Liver (tissue), 9 donors: ENCODE results near the gene PCYOX1L. TPM values are rescaled to one million over a fixed set of nuclear protein-coding genes. Genes with fewer than 3 reads are reported as not detected.

Source experiments
- DNase-seq: peaks from one replicate; pipeline ENCODE4 v3.0.0-alpha.2; 2017; ENCODE audit warnings: low spot score
- H3K27ac ChIP-seq, 2 donors: one replicate each; pipeline ENCODE4 v1.7.0; 2013; ENCODE audit warnings: inconsistent platforms in 2 of 2, low read length in 2 of 2, control low read depth in 1 of 2, low read depth in 1 of 2, mild to moderate bottlenecking in 1 of 2
- H3K27me3 ChIP-seq, 4 donors: one replicate each; pipeline versions ENCODE4 v1.6.1 to v1.7.0; 2013; ENCODE audit warnings: low read length in 3 of 4, inconsistent platforms in 1 of 4, mild to moderate bottlenecking in 1 of 4, moderate library complexity in 1 of 4; ENCODE audit not compliant: control insufficient read depth in 4 of 4, insufficient read depth in 4 of 4
- H3K36me3 ChIP-seq, 4 donors: one replicate each; pipeline versions ENCODE4 v1.6.1 to v1.7.0; 2013; ENCODE audit warnings: low read length in 3 of 4, mild to moderate bottlenecking in 3 of 4, low read depth in 1 of 4, moderate library complexity in 1 of 4; ENCODE audit not compliant: control insufficient read depth in 4 of 4, insufficient read depth in 3 of 4
- H3K4me1 ChIP-seq, 4 donors: one replicate each; pipeline versions ENCODE4 v1.6.1 to v1.7.0; 2013; ENCODE audit warnings: low read length in 3 of 4, mild to moderate bottlenecking in 3 of 4, moderate library complexity in 1 of 4; ENCODE audit not compliant: control insufficient read depth in 4 of 4, insufficient read depth in 4 of 4
- H3K4me3 ChIP-seq, 3 donors: one replicate each; pipeline versions ENCODE4 v1.6.1 to v1.7.0; 2013; ENCODE audit warnings: low read length in 3 of 3, control low read depth in 1 of 3, low read depth in 1 of 3, mild to moderate bottlenecking in 1 of 3
- H3K9ac ChIP-seq, 2 donors: one replicate each; pipeline ENCODE4 v1.7.0; 2013; ENCODE audit warnings: low read length in 2 of 2, mild to moderate bottlenecking in 2 of 2, moderate library complexity in 2 of 2, control low read depth in 1 of 2, low read depth in 1 of 2
- H3K9me3 ChIP-seq, 4 donors: one replicate each; pipeline versions ENCODE4 v1.6.1 to v1.7.0; 2013; ENCODE audit warnings: low read length in 3 of 4; ENCODE audit not compliant: control insufficient read depth in 4 of 4
- EGR1 ChIP-seq, 2 donors: IDR thresholded peaks; 2 replicates each; pipeline ENCODE4 v1.6.1; 2016 to 2018; ENCODE audit warnings: antibody characterized with exemption in 2 of 2, low read depth in 2 of 2
- FOXA1 ChIP-seq: IDR thresholded peaks from 2 replicates; pipeline ENCODE4 v1.6.1; 2016; ENCODE audit warnings: antibody characterized with exemption
- FOXA2 ChIP-seq: IDR thresholded peaks from 2 replicates; pipeline ENCODE4 v1.6.1; 2016; ENCODE audit warnings: antibody characterized with exemption
- GABPA ChIP-seq, 2 donors: IDR thresholded peaks in 1 of 2; conservative IDR thresholded peaks in 1 of 2; 2 replicates each; pipeline ENCODE4 v1.6.1; 2016; ENCODE audit warnings: antibody characterized with exemption in 2 of 2, mild to moderate bottlenecking in 1 of 2, moderate library complexity in 1 of 2
- HNF4A ChIP-seq, 2 donors: conservative IDR thresholded peaks; 2 replicates each; pipeline ENCODE4 v1.6.1; 2016; ENCODE audit warnings: antibody characterized with exemption in 2 of 2, mild to moderate bottlenecking in 2 of 2
- HNF4G ChIP-seq: IDR thresholded peaks from 2 replicates; pipeline ENCODE4 v1.6.1; 2016; ENCODE audit warnings: antibody characterized with exemption
- JUND ChIP-seq, 2 donors: IDR thresholded peaks; 2 replicates each; pipeline ENCODE4 v1.6.1; 2016; ENCODE audit warnings: antibody characterized with exemption in 2 of 2
- NR2F2 ChIP-seq: IDR thresholded peaks from 2 replicates; pipeline ENCODE4 v1.6.1; 2016; ENCODE audit warnings: antibody characterized with exemption
- RAD21 ChIP-seq, 2 donors: IDR thresholded peaks; 2 replicates each; pipeline ENCODE4 v1.6.1; 2016; ENCODE audit warnings: antibody characterized with exemption in 2 of 2, mild to moderate bottlenecking in 2 of 2
- SP1 ChIP-seq: IDR thresholded peaks from 2 replicates; pipeline ENCODE4 v1.6.1; 2018; ENCODE audit warnings: antibody characterized with exemption, mild to moderate bottlenecking
- TAF1 ChIP-seq: conservative IDR thresholded peaks from 2 replicates; pipeline ENCODE4 v1.6.1; 2016; ENCODE audit warnings: antibody characterized with exemption, mild to moderate bottlenecking
- WGBS: extraction: QIAGEN DNeasy Blood & Tissue Kit; methylation state at CpG from one replicate; pipeline ENCODE4 v1.1.7; 2013; 5-methylcytosine and 5-hydroxymethylcytosine counted together
- polyA plus RNA-seq, 2 donors: library from polyadenylated mRNA; stranded (reverse) in 1 of 2; unstranded in 1 of 2; fragments of 200-250 nt in 1 of 2; fragments of >200 nt in 1 of 2; fragmentation: Nextera tagmentation in 1 of 2; extraction: Ambion mirVana in 1 of 2; gene quantifications; one replicate each; pipeline versions ENCODE4 v1.2.1 to v1.2.3, GENCODE V29; 2013 to 2015
- total RNA-seq, 2 donors: library from RNA; depleted of rRNA; stranded (reverse); fragments of >200 nt; gene quantifications; one replicate each; pipeline ENCODE4 v1.2.3, GENCODE V29; 2014
- TF ChIP-seq, protein P1 (sequence below): IDR thresholded peaks from 2 replicates; pipeline ENCODE4 v1.6.1; 2016; ENCODE audit warnings: antibody characterized with exemption
- TF ChIP-seq, protein P2 (sequence below): fragments of 150-350 bp; IDR thresholded peaks from 2 replicates; pipeline ENCODE4 v1.5.1; 2017; ENCODE audit warnings: improper control_type of control experiment, low read depth, low read length; ENCODE audit not compliant: missing input control
- donor health status: healthy.
- donor health status: healthy.
- donor health status: healthy.
- donor health status: healthy.
- donor health status: healthy.

PCYOX1L gene
- total and polyA plus RNA-seq, 4 donors: 0.47 to 4.4 (median 1.1) TPM

DNA sequence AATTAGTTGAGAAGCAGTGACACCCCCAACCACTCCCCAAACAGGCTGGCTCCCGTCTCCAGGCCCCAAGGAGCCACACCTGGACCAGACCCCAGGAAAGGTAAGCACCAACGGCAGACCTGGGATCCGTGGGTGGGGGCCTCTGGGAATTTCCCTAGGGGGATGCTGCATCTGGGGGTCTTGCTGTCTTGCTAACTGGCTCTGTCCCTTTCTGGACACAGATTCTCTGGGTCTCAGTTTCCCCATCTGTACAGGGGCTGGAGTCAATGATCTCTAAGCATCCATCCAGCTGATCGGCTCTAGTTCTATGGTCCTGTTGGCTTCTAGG, 49.1 kb downstream of the PCYOX1L start (continued):
- TF ChIP-seq, protein P1, sequence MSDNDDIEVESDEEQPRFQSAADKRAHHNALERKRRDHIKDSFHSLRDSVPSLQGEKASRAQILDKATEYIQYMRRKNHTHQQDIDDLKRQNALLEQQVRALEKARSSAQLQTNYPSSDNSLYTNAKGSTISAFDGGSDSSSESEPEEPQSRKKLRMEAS: no peak
- TF ChIP-seq FOXA2 (no peak), HNF4G (no peak), HNF4A (conservative IDR thresholded peaks at IDR 0.05) (no peak), GABPA (IDR thresholded peaks at IDR 0.05 in 1 of 2, conservative IDR thresholded peaks at IDR 0.05 in 1 of 2) (no peak)

DNA sequence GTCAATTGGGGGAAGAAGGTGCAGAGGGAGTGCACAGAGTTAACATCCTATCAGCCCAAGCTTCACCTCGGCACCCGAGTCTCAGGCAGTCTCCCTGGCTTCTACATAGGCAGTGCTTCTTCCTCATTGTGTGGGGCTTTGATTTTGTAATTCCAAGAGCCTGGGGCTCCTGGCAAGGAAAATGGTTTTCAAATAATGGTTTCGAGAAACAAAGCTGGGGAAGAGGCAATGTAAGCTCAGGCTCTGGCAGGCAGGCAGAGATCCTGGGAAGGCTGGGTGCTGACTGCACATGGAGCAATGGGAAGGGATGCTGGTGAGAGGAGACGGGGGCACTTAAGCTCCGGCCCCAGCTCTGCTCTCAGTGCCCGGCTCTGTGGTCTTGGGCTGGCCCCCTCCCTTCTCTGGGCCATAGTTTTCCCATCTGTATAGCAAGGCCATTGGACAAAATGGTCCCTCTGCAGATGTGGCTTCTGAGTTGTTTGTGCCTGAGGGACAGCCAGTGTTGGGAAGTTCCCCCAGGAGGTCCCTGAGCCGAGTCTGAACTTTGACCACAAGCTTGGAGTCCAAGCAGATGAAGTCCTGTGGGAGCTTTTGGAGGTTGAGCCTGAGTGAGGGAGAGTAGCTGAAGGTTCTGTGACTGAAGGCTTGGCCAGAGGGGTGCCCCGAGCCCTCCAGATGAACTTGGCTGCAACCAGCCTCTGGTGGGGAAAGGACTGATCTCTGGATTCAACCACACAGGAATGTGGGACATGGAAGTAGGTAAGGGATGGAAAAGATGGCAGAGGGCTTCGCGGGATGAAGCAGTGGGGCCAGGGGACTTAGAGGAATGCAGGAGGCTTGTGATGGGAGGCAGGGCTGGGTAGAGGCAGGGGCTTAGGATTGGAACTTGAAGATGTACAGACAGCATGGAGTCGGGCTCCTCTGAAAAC, 49.7 kb downstream of the PCYOX1L start:
- H3K27me3 ChIP-seq: peaks cover 0 to 4% (median 0%) of the 10 kb centered on the region in 4 donors
- H3K9ac ChIP-seq: peak overlapping the region in 1 of 2 donors; percentile 22
- no peak for TF ChIP-seq JUND (IDR thresholded peaks at IDR 0.05)
- TF ChIP-seq, protein P2, sequence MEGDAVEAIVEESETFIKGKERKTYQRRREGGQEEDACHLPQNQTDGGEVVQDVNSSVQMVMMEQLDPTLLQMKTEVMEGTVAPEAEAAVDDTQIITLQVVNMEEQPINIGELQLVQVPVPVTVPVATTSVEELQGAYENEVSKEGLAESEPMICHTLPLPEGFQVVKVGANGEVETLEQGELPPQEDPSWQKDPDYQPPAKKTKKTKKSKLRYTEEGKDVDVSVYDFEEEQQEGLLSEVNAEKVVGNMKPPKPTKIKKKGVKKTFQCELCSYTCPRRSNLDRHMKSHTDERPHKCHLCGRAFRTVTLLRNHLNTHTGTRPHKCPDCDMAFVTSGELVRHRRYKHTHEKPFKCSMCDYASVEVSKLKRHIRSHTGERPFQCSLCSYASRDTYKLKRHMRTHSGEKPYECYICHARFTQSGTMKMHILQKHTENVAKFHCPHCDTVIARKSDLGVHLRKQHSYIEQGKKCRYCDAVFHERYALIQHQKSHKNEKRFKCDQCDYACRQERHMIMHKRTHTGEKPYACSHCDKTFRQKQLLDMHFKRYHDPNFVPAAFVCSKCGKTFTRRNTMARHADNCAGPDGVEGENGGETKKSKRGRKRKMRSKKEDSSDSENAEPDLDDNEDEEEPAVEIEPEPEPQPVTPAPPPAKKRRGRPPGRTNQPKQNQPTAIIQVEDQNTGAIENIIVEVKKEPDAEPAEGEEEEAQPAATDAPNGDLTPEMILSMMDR: no peak
- no peak for TF ChIP-seq NR2F2
- no peak for TF ChIP-seq FOXA1
- TF ChIP-seq RAD21 (IDR thresholded peaks at IDR 0.05): no peak
- TF ChIP-seq SP1: no peak
- no peak for TF ChIP-seq EGR1 (IDR thresholded peaks at IDR 0.05; ENCODE audit: low read depth in 2 of 2)
- TF ChIP-seq HNF4A (conservative IDR thresholded peaks at IDR 0.05): no peak
- no peak for DNase-seq
- H3K27ac ChIP-seq: peak overlapping the region; percentile 16 to 66
- H3K4me3 ChIP-seq: peak overlapping the region in 2 of 3 donors; percentile 29 to 35
- H3K9me3 ChIP-seq: no peaks in the 10 kb centered on the region
- H3K36me3 ChIP-seq: no peaks in the 10 kb centered on the region
- WGBS: 75% methylated on average over 11 of the region's 11 CpGs
- no peaks in the 10 kb centered on the region for H3K4me1 ChIP-seq

DNA sequence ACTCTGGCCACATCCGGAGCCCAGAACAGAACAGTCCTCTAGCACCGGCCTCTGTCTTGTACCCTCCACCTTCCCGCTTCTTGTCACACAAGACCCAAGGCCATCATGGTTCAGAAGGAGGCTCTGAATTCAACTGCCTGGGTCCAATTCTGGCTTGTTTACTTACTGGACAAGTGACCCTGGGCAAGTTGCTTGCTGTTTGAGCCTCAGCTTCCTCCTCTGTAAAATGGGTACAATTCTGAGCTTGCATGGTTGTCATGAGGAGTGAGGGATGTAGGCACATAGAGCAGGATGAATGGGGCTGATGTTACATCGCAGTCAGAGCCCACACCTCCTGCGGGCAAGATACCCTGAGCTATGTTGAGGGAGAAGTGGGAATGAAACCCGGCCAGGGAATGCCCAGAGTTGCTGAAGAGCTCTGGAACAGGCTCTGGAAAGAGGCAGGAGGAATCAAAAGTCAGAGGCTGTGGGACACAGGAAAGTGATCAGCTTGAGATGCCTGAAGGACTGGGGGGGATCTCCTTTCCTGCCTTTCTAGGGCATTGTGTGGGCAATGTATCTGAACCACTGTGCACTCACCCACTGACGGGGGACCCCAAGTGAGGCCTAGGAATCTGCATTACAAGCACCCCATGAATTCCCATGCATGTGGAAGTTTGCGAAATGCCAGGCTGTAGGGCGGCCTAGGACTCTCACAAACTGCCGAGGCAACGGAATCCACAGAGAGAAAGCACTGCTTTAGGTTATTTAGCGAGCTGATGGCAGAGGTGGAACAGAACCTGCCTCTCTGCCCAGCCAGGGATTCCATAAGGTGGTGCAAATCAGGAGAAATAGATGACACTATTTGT, 50.6 kb downstream of the PCYOX1L start:
- Histone ChIP-seq H3K4me3 (peak overlapping the region in 2 of 3 donors; percentile 29 to 35), H3K36me3 (no peaks in the 10 kb centered on the region), H3K9ac (no peak overlapping the region), H3K27me3 (peaks cover 0 to 4% (median 0%) of the 10 kb centered on the region in 4 donors), H3K4me1 (no peaks in the 10 kb centered on the region), H3K9me3 (no peaks in the 10 kb centered on the region), H3K27ac (peak overlapping the region; percentile 16 to 50)
- 84% methylated on average over 12 of the region's 12 CpGs for WGBS
- TF ChIP-seq SP1 (no peak), TAF1 (no peak), FOXA1 (no peak), JUND (IDR thresholded peaks at IDR 0.05) (no peak), RAD21 (IDR thresholded peaks at IDR 0.05) (no peak)
- DNase-seq: no peak
